SH-SY5Y (cell line): ENCODE data around the gene BEST2.

ENCODE experiments used
- GATA2 ChIP-seq: IDR thresholded peaks from 2 replicates; pipeline ENCODE4 v1.6.1; 2011; ENCODE audit warnings: mild to moderate bottlenecking, low read depth, low read length
- GATA3 ChIP-seq: IDR thresholded peaks from 2 replicates; pipeline ENCODE4 v1.6.1; 2011; ENCODE audit warnings: low read depth, mild to moderate bottlenecking, low read length, moderate library complexity

The BEST2 gene

GRCh38 chr19:12785431-12786031 is 33.9 kb downstream of the BEST2 start:
- no peak for TF ChIP-seq GATA2

GRCh38 chr19:12786141-12786870 is 34.7 kb downstream of the BEST2 start:
- no peak for TF ChIP-seq GATA2
- no peak for TF ChIP-seq GATA3

GRCh38 chr19:12786952-12787351 is 35.4 kb downstream of the BEST2 start:
- TF ChIP-seq GATA2 (no peak), GATA3 (no peak)

- no peak for TF ChIP-seq GATA3
- no peak for TF ChIP-seq GATA2
These were observed 35.9 kb downstream of the BEST2 start for GRCh38 chr19:12787458-12787857.

GRCh38 chr19:12788042-12788681 is 36.6 kb downstream of the BEST2 start:
- TF ChIP-seq GATA3 (no peak), GATA2 (no peak)

DNA sequence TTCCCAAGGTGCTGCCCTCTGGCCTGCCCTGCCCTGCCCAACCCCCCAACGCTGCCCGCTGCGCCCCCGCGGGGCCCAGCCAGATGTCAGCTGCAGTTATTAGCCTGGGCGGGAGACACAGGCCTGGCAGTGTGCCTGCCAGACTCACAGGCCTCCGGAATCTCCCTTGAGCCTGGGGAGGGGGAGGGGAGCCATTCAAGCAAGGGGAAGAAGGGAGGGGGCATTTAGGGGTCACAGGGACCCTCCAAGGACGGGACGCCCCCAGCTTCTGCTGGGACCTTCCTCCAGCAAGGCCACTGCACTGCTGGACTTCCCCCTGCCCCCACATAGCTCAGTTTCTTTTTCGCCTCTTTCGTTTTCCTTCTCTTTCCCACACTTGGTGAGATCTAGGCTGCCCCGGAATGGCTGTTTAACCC is 37.1 kb downstream of the BEST2 start:
- no peak for TF ChIP-seq GATA3
- TF ChIP-seq GATA2: no peak

- TF ChIP-seq GATA3: no peak
- TF ChIP-seq GATA2: no peak
These were observed 37.7 kb downstream of the BEST2 start for GRCh38 chr19:12789098-12789903.

DNA sequence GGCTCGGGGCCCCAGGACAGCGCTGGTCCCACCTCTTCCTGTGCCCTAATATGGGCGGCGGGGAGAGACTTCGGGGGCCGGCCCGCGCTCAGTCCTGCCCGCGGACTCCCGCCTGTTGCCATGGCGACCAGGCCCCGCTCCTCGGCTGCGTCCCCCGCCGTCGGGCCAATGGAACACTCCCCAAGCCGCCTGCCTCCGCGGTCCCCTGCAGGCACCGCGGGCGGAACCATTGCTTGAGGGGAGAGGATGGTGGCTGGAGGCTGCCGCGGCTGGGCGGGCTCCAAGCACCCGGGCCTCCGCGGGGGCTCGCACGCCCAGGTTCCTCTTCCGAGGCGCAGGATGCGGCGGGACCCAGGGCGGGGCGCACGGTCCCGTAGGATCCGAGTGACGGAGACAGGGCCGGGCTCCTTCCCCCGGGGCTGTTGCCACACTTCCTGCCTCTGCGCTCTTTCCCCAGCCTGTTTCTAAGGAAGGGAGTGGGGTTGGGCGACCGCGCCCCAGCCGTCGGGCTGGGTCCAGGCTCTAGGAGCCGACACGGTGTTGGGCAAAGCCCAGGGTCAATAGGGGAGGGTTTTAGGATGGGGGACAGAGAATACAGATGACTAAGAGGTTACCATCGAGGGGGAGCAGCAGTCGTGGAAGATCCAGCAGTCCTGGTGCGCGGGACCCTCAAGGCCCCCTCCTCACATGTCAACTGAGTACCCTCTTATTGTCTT is 38.5 kb downstream of the BEST2 start:
- TF ChIP-seq GATA3 (no peak), GATA2 (no peak)

DNA sequence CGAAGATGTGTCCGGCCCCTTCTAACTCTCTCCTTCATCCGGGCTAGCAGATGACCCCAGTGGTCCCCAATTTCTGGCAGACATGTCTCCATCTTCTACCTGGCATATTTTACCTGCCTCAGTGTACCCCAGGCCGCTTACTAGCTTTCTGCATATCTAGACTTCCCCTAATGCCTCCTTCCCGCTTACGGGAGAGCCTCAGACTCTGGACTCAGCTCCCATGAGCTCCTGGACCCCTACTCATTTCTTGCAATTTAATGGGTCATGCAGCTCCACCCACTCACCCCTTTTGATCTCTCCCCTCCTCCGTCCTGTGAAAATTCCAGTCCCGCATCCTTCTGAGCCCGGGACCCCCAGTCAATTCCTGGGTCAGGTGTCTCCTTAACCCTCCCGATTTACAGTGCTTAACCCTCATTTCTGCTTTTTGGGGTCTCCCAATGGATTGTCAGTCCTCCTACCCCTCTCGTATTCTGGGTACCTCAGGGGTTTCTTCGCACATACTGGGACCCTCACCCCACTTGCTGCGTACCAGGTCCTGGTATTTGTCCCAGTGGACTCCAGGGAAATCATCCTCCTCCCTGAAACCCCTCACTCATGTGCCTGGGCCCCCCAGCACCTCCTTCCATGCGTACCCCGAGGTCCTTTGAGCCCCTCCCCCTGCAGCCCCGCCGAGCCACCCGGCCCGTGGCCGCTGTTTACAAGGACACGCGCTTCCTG is 39.2 kb downstream of the BEST2 start:
- TF ChIP-seq GATA2: no peak
- no peak for TF ChIP-seq GATA3

- TF ChIP-seq GATA3 (no peak), GATA2 (no peak)
These were observed 39.9 kb downstream of the BEST2 start, which contains the start of gene JUNB for GRCh38 chr19:12791345-12792050. JUNB (plus strand) TSS chr19:12791486; CDS start chr19:12791772, 286 bp downstream.

- TF ChIP-seq GATA3 (no peak), GATA2 (no peak)
These were observed 40.7 kb downstream of the BEST2 start for GRCh38 chr19:12792051-12792852.

- TF ChIP-seq GATA3: no peak
- no peak for TF ChIP-seq GATA2
These were observed 41.3 kb downstream of the BEST2 start for GRCh38 chr19:12792853-12793289.
